ENCODE results near the gene PLA2G12B.
"Not testable (repeated sequence)": the region's sequence is repeated elsewhere in the genome, so short reads cannot be mapped to it uniquely, and the experiment has no call there.

Gene PLA2G12B

DNA sequence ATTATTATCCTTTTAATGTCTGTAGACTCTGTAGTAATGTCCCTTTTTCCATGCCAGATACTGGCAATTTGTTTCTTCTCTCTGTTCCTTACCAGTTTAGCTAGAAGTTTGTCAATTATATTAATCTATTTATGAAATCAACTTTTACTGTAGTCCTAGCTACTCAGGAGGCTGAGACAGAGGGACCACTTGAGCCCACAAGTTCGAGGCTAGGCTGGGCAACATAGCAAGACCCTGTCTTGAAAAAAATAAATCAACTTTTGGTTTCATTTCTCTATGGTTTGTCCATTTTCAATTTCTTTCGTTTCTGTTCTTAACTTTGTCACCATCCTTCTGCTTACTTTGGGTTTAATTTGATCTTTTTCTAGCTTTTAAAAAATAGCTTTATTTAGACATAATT is 42.5 kb upstream of the PLA2G12B start:
- Histone ChIP-seq H3K27me3 (ENCODE audit: insufficient read depth, poor library complexity, severe bottlenecking) (no peaks in the 10 kb centered on the region), H3K4me3 (replicated peaks; ENCODE audit: insufficient read depth, low read length) (no peak overlapping the region), H3K27ac (replicated peaks) (no peak overlapping the region)
- TF ChIP-seq GABPA (IDR thresholded peaks at IDR 0.05; ENCODE audit: low read depth) = no peak
- TF ChIP-seq CTCF (IDR thresholded peaks at IDR 0.05; ENCODE audit: insufficient read depth, low read length) = no peak
- TF ChIP-seq POLR2AphosphoS5 (IDR thresholded peaks at IDR 0.05; ENCODE audit: low read depth) = no peak
- TF ChIP-seq SPI1 (IDR thresholded peaks at IDR 0.05; ENCODE audit: borderline replicate concordance, low read depth) = no peak
- TF ChIP-seq REST (IDR thresholded peaks at IDR 0.05; ENCODE audit: insufficient replicate concordance, low read depth) = no peak
- DNase-seq (ENCODE audit: low read depth in 1 of 2, low spot score in 1 of 2) = no peak

GRCh38 chr10:72995459-72995858 is 40.9 kb upstream of the PLA2G12B start:
- DNase-seq (ENCODE audit: low read depth in 1 of 2, low spot score in 1 of 2); H3K27ac ChIP-seq (replicated peaks); H3K4me3 ChIP-seq (replicated peaks; ENCODE audit: insufficient read depth, low read length); H3K27me3 ChIP-seq (ENCODE audit: insufficient read depth, poor library complexity, severe bottlenecking): not testable (repeated sequence)

GRCh38 chr10:72989771-72990170 is 35.2 kb upstream of the PLA2G12B start:
- H3K27me3 ChIP-seq (ENCODE audit: insufficient read depth, poor library complexity, severe bottlenecking); DNase-seq (ENCODE audit: low read depth in 1 of 2, low spot score in 1 of 2); H3K4me3 ChIP-seq (replicated peaks; ENCODE audit: insufficient read depth, low read length); H3K27ac ChIP-seq (replicated peaks): not testable (repeated sequence)

DNA sequence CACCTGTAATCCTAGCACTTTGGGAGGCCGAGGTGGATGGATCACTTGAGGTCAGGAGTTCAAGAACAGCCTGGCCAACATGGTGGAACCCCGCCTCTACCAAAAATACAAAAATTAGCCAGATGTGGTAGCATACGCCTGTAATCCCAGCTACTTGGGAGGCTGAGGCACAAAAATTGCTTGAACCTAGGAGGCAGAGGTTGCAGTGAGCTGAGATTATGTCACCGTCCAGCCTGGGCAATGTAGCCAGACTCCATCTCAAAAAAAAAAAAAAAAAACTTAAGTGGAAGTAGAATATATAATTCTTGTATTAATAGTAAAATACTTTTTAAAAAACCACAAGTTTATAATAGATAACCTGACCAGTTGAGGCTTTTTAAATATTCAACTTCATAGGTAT is 30.0 kb upstream of the PLA2G12B start:
- not testable (repeated sequence) for DNase-seq (ENCODE audit: low read depth in 1 of 2, low spot score in 1 of 2); H3K27ac ChIP-seq (replicated peaks); H3K27me3 ChIP-seq (ENCODE audit: insufficient read depth, poor library complexity, severe bottlenecking); H3K4me3 ChIP-seq (replicated peaks; ENCODE audit: insufficient read depth, low read length)

DNA sequence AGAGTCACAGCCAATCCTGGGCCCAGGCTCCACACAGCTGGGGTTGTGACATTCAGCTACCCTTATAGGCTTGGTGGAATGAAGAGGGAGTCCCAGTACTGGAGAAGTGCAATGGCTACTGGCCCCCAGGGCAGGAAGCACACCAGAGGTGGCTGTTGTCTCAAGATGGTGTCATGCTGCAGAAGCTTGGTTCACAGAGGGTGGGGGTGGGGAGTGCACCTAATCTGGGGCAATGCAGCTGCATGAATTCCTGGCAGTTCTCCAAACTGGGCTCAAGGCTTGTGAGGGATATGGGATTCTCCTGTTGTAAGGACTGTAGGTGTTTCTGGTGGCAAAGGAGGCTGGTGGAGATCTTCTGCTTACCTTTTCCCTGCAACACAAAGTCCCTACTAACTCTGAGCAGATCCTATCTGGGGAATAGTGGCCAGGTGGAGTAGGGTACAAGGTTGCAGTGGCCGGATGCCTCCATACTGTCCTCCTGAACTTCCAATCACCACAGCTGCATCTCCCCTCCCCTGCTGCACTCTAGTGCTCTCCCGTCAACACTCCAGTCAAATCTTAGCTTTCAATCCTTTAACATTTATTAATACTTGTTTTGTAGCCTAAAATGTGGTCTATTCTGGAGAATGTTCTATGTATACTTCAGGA is 27.4 kb upstream of the PLA2G12B start:
- no peak overlapping the region for H3K4me3 ChIP-seq (replicated peaks; ENCODE audit: insufficient read depth, low read length)
- no peaks in the 10 kb centered on the region for H3K27me3 ChIP-seq (ENCODE audit: insufficient read depth, poor library complexity, severe bottlenecking)
- no peak for DNase-seq (ENCODE audit: low read depth in 1 of 2, low spot score in 1 of 2)
- no peak for TF ChIP-seq POLR2AphosphoS5 (IDR thresholded peaks at IDR 0.05; ENCODE audit: low read depth)
- no peak for TF ChIP-seq REST (IDR thresholded peaks at IDR 0.05; ENCODE audit: insufficient replicate concordance, low read depth)
- TF ChIP-seq SPI1 (IDR thresholded peaks at IDR 0.05; ENCODE audit: borderline replicate concordance, low read depth) = no peak
- TF ChIP-seq GABPA (IDR thresholded peaks at IDR 0.05; ENCODE audit: low read depth) = no peak
- TF ChIP-seq CTCF (IDR thresholded peaks at IDR 0.05; ENCODE audit: insufficient read depth, low read length) = no peak
- no peak overlapping the region for H3K27ac ChIP-seq (replicated peaks)

Measured in HL-60 (cell line).